CD14-positive monocyte (primary cell): ENCODE results near the gene ENPP6. TPM values are rescaled to one million over a fixed set of nuclear protein-coding genes. Genes with fewer than 3 reads are reported as not detected.
A peak's percentile ranks its signal among the peaks of the same experiment; 100 is the strongest.

ENCODE experiments used
- DNase-seq, 3 donors: peaks; one replicate each; pipeline ENCODE4 v3.0.0-alpha.2; 2011 to 2022
- H2AFZ ChIP-seq: 2 replicates; pipeline ENCODE4 v1.6.0; 2012; ENCODE audit warnings: mild to moderate bottlenecking, low read depth, low read length, inconsistent platforms; ENCODE audit not compliant: insufficient read depth, poor library complexity, severe bottlenecking
- H3K27ac ChIP-seq, 2 donors: 1 replicate in 1 of 2; 2 replicates in 1 of 2; pipeline ENCODE4 v1.5.1; 2012 to 2013; ENCODE audit warnings: low read length in 2 of 2, control low read depth in 1 of 2, inconsistent platforms in 1 of 2, low read depth in 1 of 2, mild to moderate bottlenecking in 1 of 2
- H3K27me3 ChIP-seq, 2 donors: one replicate each; pipeline versions ENCODE4 v1.6.0 to v1.6.1; 2011 to 2013; ENCODE audit warnings: low read length in 2 of 2; ENCODE audit not compliant: control insufficient read depth in 2 of 2, insufficient read depth in 2 of 2
- H3K36me3 ChIP-seq, 2 donors: replicated peaks in 1 of 2; 1 replicate in 1 of 2; 2 replicates in 1 of 2; pipeline versions ENCODE4 v1.5.1 to v1.6.1; 2012 to 2013; ENCODE audit warnings: low read length in 2 of 2, control low read depth in 1 of 2, inconsistent platforms in 1 of 2, mild to moderate bottlenecking in 1 of 2; ENCODE audit not compliant: insufficient read depth in 2 of 2, control insufficient read depth in 1 of 2
- H3K4me1 ChIP-seq, 2 donors: 1 replicate in 1 of 2; 2 replicates in 1 of 2; pipeline versions ENCODE4 v1.5.1 to v1.6.1; 2012 to 2013; ENCODE audit warnings: low read length in 2 of 2, control low read depth in 1 of 2, inconsistent platforms in 1 of 2, mild to moderate bottlenecking in 1 of 2, moderate library complexity in 1 of 2; ENCODE audit not compliant: insufficient read depth in 2 of 2, control insufficient read depth in 1 of 2
- H3K4me2 ChIP-seq: replicated peaks from 2 replicates; pipeline ENCODE3; 2012; ENCODE audit warnings: low read length, moderate library complexity, mild to moderate bottlenecking; ENCODE audit not compliant: poor library complexity, severe bottlenecking; ENCODE audit errors: extremely low read depth
- H3K4me3 ChIP-seq, 3 experiments: fragments of 200-600 bp in 1 of 3; sonication (generic) in 1 of 3; replicated peaks in 1 of 3; 1 replicate in 2 of 3; 2 replicates in 1 of 3; pipeline ENCODE4 v1.5.1; 2011 to 2013; ENCODE audit warnings: low read length in 3 of 3, mild to moderate bottlenecking in 3 of 3, control low read depth in 2 of 3, low read depth in 2 of 3, inconsistent platforms in 1 of 3, moderate library complexity in 1 of 3
- H3K79me2 ChIP-seq: 2 replicates; pipeline ENCODE4 v1.6.0; 2012; ENCODE audit warnings: mild to moderate bottlenecking, control low read depth, inconsistent platforms, low read length, moderate library complexity; ENCODE audit not compliant: insufficient read depth
- H3K9ac ChIP-seq: 2 replicates; pipeline ENCODE4 v1.6.0; 2017; ENCODE audit warnings: low read length, mild to moderate bottlenecking; ENCODE audit not compliant: insufficient read depth, poor library complexity, severe bottlenecking
- H3K9me3 ChIP-seq, 2 donors: replicated peaks in 1 of 2; 1 replicate in 1 of 2; 2 replicates in 1 of 2; pipeline versions ENCODE4 v1.5.1 to v1.6.1; 2012 to 2013; ENCODE audit warnings: low read length in 2 of 2, control low read depth in 1 of 2; ENCODE audit not compliant: control insufficient read depth in 1 of 2, insufficient read depth in 1 of 2
- H4K20me1 ChIP-seq: 2 replicates; pipeline ENCODE4 v1.6.0; 2012; ENCODE audit warnings: mild to moderate bottlenecking, low read length, control low read depth, moderate library complexity; ENCODE audit not compliant: insufficient read depth
- H3K27ac Mint-ChIP-seq, 7 donors: one replicate each; pipeline ENCODE4 v1.8.0; 2020; ENCODE audit warnings: mild to moderate bottlenecking in 7 of 7, mixed read lengths in 7 of 7, moderate library complexity in 6 of 7, inconsistent platforms in 2 of 7
- H3K27me3 Mint-ChIP-seq, 3 donors: one replicate each; pipeline ENCODE4 v1.8.0; 2021 to 2022; ENCODE audit warnings: low read depth in 3 of 3, mild to moderate bottlenecking in 3 of 3, mixed read lengths in 3 of 3, moderate library complexity in 3 of 3, inconsistent platforms in 1 of 3
- H3K36me3 Mint-ChIP-seq, 2 donors: one replicate each; pipeline ENCODE4 v1.8.0; 2020; ENCODE audit warnings: mixed read lengths in 2 of 2, inconsistent platforms in 1 of 2, mild to moderate bottlenecking in 1 of 2
- H3K4me1 Mint-ChIP-seq: one replicate; pipeline ENCODE4 v1.8.0; 2020; ENCODE audit warnings: mild to moderate bottlenecking, mixed read lengths
- H3K4me3 Mint-ChIP-seq, 2 donors: one replicate each; pipeline ENCODE4 v1.8.0; 2020; ENCODE audit warnings: mild to moderate bottlenecking in 2 of 2, mixed read lengths in 2 of 2, moderate library complexity in 1 of 2
- H3K9me3 Mint-ChIP-seq, 7 donors: one replicate each; pipeline ENCODE4 v1.8.0; 2020 to 2022; ENCODE audit warnings: mixed read lengths in 7 of 7, mild to moderate bottlenecking in 6 of 7, moderate library complexity in 6 of 7, inconsistent platforms in 2 of 7
- CTCF ChIP-seq: fragments of 200-600 bp; IDR thresholded peaks from one replicate; pipeline ENCODE4 v1.8.0; 2022; ENCODE audit warnings: antibody characterized with exemption, mild to moderate bottlenecking
- WGBS: methylation state at CpG from one replicate; pipeline ENCODE4 v1.1.5; 2013; ENCODE audit warnings: missing lambda C conversion rate; ENCODE audit not compliant: insufficient coverage; 5-methylcytosine and 5-hydroxymethylcytosine counted together
- intact Hi-C, 2 donors: fragments of 100-400 bp; cut with micrococcal nuclease; formaldehyde crosslinking; loops; one replicate each; pipeline versions ENCODE4 v1.15.0 to v1.15.1; 2023
- polyA plus RNA-seq, 3 donors: library from polyadenylated mRNA; depleted of rRNA in 1 of 3; unstranded in 2 of 3; stranded (reverse) in 1 of 3; fragments of 300-500 nt in 2 of 3; fragments of >200 nt in 1 of 3; fragmentation: Illumina TruSeq in 2 of 3; gene quantifications; 1 replicate in 2 of 3; 2 replicates in 1 of 3; pipeline ENCODE4 v1.2.3, GENCODE V29; 2012 to 2021

ENPP6 gene
- polyA plus RNA-seq, 3 donors: 0.05 TPM; not detected in 2

GRCh38 chr4:184094532-184095159 is 123.0 kb downstream of the ENPP6 start:
- Mint-ChIP-seq H3K27me3 (peaks cover 0 to 8% (median 4%) of the 10 kb centered on the region in 3 donors), H3K27ac (no peak overlapping the region), H3K4me1 (peaks cover 12% of the 10 kb centered on the region), H3K36me3 (no peaks in the 10 kb centered on the region), H3K4me3 (no peak overlapping the region), H3K9me3 (peaks cover 0 to 2% (median 0%) of the 10 kb centered on the region in 7 donors)
- H2AFZ ChIP-seq: no peak overlapping the region
- H3K4me3 ChIP-seq: no peak overlapping the region
- H3K79me2 ChIP-seq: no peaks in the 10 kb centered on the region
- no peak for TF ChIP-seq CTCF
- peaks cover 3 to 7% of the 10 kb centered on the region in 2 donors for H3K4me1 ChIP-seq
- H3K36me3 ChIP-seq: no peaks in the 10 kb centered on the region
- no peaks in the 10 kb centered on the region for H4K20me1 ChIP-seq
- 93% methylated on average over 4 of the region's 8 CpGs for WGBS
- H3K4me2 ChIP-seq: no peak overlapping the region
- no peak for DNase-seq
- H3K27ac ChIP-seq: no peak overlapping the region
- no peaks in the 10 kb centered on the region for H3K9me3 ChIP-seq
- no peaks in the 10 kb centered on the region for H3K27me3 ChIP-seq
- H3K9ac ChIP-seq: no peak overlapping the region
- intact Hi-C loops: no loop called here

- no peak overlapping the region for H3K4me3 Mint-ChIP-seq
- H3K27ac ChIP-seq: no peak overlapping the region
- no peak for TF ChIP-seq CTCF
- H3K79me2 ChIP-seq: no peaks in the 10 kb centered on the region
- peaks cover 3 to 8% (median 4%) of the 10 kb centered on the region in 3 donors for H3K27me3 Mint-ChIP-seq
- H3K4me1 Mint-ChIP-seq: peaks cover 5% of the 10 kb centered on the region
- 91% methylated on average over 4 of the region's 9 CpGs for WGBS
- no peak overlapping the region for H2AFZ ChIP-seq
- H3K9ac ChIP-seq: no peak overlapping the region
- no peaks in the 10 kb centered on the region for H3K36me3 ChIP-seq
- H4K20me1 ChIP-seq: no peaks in the 10 kb centered on the region
- peak overlapping the region in 1 of 7 donors; percentile 8 for H3K27ac Mint-ChIP-seq
- no peaks in the 10 kb centered on the region for H3K27me3 ChIP-seq
- H3K4me1 ChIP-seq: peaks cover 3% of the 10 kb centered on the region in 2 donors
- peaks cover 0 to 7% (median 0%) of the 10 kb centered on the region in 7 donors for H3K9me3 Mint-ChIP-seq
- DNase-seq: no peak
- H3K4me3 ChIP-seq: no peak overlapping the region
- intact Hi-C loops: no loop called here
- H3K4me2 ChIP-seq: no peak overlapping the region
- no peaks in the 10 kb centered on the region for H3K9me3 ChIP-seq
- no peaks in the 10 kb centered on the region for H3K36me3 Mint-ChIP-seq
These were observed 125.7 kb downstream of the ENPP6 start for GRCh38 chr4:184091986-184092385.
